Right lobe of liver (tissue), 4 donors: ENCODE data around the gene FCMR.

Source experiments
- POLR2A ChIP-seq: fragments of 450-650 bp; IDR thresholded peaks from one replicate; pipeline ENCODE4 v1.6.1; 2017; ENCODE audit warnings: antibody characterized with exemption, mild to moderate bottlenecking
- TF ChIP-seq, protein P1 (sequence below), 4 donors: fragments of 200-600 bp in 3 of 4; fragments of 450-650 bp in 1 of 4; IDR thresholded peaks; one replicate each; pipeline versions ENCODE4 v1.5.1 to v1.8.0; 2016 to 2022; ENCODE audit warnings: antibody characterized with exemption in 4 of 4, mild to moderate bottlenecking in 2 of 4
- donor health status: DM: no; HTN: no; CAD: no.
- donor health status: DM: no; HTN: no; CAD: no.
- donor health status: DM: no; HTN: yes; CAD: no.

DNA sequence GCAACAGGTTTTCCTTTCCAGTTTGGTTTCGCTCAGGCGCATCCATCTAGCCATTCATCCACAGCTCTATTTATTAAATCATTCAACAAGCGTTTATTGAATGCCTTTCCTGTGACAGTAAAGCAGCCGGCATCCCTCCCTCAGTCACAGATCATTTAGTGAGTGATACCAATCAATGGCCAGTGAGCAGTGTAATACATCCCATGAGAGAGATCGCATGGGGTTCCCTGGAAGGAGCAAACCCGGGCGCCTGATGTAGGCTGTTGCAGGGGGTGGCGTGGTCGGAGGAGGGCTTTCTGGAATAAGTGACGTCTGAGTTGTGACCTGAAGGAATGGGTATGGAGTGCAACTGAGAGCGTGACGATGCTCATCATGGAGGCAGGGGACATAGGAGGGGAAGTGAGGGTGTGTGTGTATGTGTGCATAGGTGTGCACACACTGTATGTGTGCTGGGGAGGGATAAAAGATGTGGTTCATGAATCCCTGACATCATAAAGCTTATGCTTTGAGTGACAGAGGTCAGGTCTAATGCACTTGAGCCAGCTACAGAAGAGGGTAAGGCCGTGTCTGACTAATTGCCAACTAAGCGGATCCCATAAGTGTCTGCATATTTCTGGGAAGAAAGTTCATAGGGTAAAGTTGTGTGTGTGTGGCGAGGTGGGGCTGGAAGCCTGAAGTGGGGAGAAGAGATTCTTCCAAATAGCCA lies 6.6 kb downstream of the FCMR start:
- TF ChIP-seq, protein P1, sequence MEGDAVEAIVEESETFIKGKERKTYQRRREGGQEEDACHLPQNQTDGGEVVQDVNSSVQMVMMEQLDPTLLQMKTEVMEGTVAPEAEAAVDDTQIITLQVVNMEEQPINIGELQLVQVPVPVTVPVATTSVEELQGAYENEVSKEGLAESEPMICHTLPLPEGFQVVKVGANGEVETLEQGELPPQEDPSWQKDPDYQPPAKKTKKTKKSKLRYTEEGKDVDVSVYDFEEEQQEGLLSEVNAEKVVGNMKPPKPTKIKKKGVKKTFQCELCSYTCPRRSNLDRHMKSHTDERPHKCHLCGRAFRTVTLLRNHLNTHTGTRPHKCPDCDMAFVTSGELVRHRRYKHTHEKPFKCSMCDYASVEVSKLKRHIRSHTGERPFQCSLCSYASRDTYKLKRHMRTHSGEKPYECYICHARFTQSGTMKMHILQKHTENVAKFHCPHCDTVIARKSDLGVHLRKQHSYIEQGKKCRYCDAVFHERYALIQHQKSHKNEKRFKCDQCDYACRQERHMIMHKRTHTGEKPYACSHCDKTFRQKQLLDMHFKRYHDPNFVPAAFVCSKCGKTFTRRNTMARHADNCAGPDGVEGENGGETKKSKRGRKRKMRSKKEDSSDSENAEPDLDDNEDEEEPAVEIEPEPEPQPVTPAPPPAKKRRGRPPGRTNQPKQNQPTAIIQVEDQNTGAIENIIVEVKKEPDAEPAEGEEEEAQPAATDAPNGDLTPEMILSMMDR (IDR thresholded peaks at IDR 0.05): no peak
- no peak for TF ChIP-seq POLR2A
